ENCODE results near the gene SMAP2. TPM values are rescaled to one million over a fixed set of nuclear protein-coding genes. Genes with fewer than 3 reads are reported as not detected.

SMAP2 gene
- total and polyA plus RNA-seq, 2 of the 4 experiments (the other 2 are of a cell fraction): 30.1 to 31.0 TPM

DNA sequence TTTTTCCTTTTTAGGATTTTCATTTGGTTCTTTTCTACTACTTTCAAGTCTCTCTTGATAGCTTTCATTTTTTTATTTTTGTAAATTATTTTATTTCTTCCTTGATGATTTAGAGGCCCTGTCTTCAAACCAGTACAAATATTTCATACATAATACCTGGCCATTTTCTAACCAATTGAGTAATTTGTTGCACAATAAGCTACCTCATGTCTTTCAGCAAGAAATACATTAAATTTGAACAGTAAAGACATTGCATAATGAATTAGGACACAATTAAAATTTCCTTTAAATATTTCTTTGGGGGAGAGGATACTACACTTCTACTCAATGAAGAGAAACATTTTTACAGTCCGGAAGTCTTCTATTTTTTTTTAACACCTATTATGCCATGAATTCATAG is 40.8 kb upstream of the SMAP2 start:
- H3K4me3 ChIP-seq (ENCODE audit: insufficient read depth, low read depth, low read length): no peak overlapping the region
- dilution Hi-C loops (cut with HindIII; ENCODE audit: low sequenced_read_pairs, unreplicated experiment) (no loop called here), intact Hi-C loops (cut with micrococcal nuclease) (no loop called here), in situ Hi-C loops (cut with MboI; ENCODE audit: low sequenced_read_pairs) (no loop called here)
- H3K4me2 ChIP-seq (ENCODE audit: low read depth, low read length): no peak overlapping the region
- ChIA-PET POLR2A (ENCODE audit: unreplicated experiment) (no interaction called here), CTCF (interaction anchor here (0.6 to 1.5 kb wide), 2 partner anchors 91 to 180 kb away, joined by 3 to 5 read pairs; no protein-coding TSS in a partner anchor)
- no peak overlapping the region for H3K4ac ChIP-seq (ENCODE audit: low read depth, low read length)
- H2AK5ac ChIP-seq (ENCODE audit: low read depth, low read length): no peak overlapping the region
- no peak overlapping the region for H2AFZ ChIP-seq (replicated peaks; ENCODE audit: low read length, poor library complexity)
- no TSS peak for BruUV-seq (replicated peaks)
- no peak overlapping the region for H2BK120ac ChIP-seq (ENCODE audit: low read depth, low read length)
- no peak overlapping the region for H4K8ac ChIP-seq (ENCODE audit: low read depth in 2 of 2, low read length in 2 of 2)
- no peak overlapping the region for H4K91ac ChIP-seq (ENCODE audit: insufficient read depth, low read depth, low read length)
- no peaks in the 10 kb centered on the region for H4K20me1 ChIP-seq (ENCODE audit: insufficient read depth, low read length)
- no peak overlapping the region for H3K56ac ChIP-seq (ENCODE audit: extremely low read depth, insufficient read depth, low read length)
- H3K79me1 ChIP-seq (ENCODE audit: low read depth in 1 of 2, low read length in 2 of 2): no peaks in the 10 kb centered on the region
- H2BK20ac ChIP-seq (ENCODE audit: low read depth, low read length): no peak overlapping the region
- no peak overlapping the region for H3K14ac ChIP-seq (replicated peaks; ENCODE audit: low read depth, low read length)
- H2BK15ac ChIP-seq (ENCODE audit: low read depth, low read length): no peak overlapping the region
- no peaks in the 10 kb centered on the region for H3K36me3 ChIP-seq (ENCODE audit: control insufficient read depth, insufficient read depth, low read length)
- no peak overlapping the region for H3K23ac ChIP-seq (ENCODE audit: low read depth, low read length)
- DNase-seq: no peak
- H3K4me1 ChIP-seq (ENCODE audit: control insufficient read depth, insufficient read depth, low read length): no peaks in the 10 kb centered on the region
- H3K9ac ChIP-seq (ENCODE audit: low read depth, low read length): no peak overlapping the region
- H2BK5ac ChIP-seq (ENCODE audit: low read depth, low read length, poor library complexity, severe bottlenecking): no peak overlapping the region
- H3K9me1 ChIP-seq (ENCODE audit: insufficient read depth, low read length): no peaks in the 10 kb centered on the region
- TF ChIP-seq FOS (IDR thresholded peaks at IDR 0.05; ENCODE audit: low read depth, low read length) (no peak), CEBPB (IDR thresholded peaks at IDR 0.05; ENCODE audit: low read depth, low read length) (peak; percentile 30; the same call in 1 of the 2 replicates)
- no peak overlapping the region for H2AK9ac ChIP-seq (replicated peaks; ENCODE audit: low read depth, low read length, poor library complexity)
- H3K27me3 ChIP-seq (ENCODE audit: control insufficient read depth, insufficient read depth, low read length): no peaks in the 10 kb centered on the region
- H3K18ac ChIP-seq (ENCODE audit: low read depth, low read length): no peak overlapping the region
- H3K9me3 ChIP-seq (ENCODE audit: control insufficient read depth, insufficient read depth, low read length): 0 out of 2 replicates have a peak, but pooled peaks cover 2% of the 10 kb centered on the region
- H4K5ac ChIP-seq (ENCODE audit: low read depth, low read length): no peak overlapping the region
- WGBS, 2 experiments (ENCODE audit: extremely low coverage in 2 of 2, insufficient read length in 1 of 2): no CpG with 5 or more reads among the region's 1 CpG
- ATAC-seq (ENCODE audit: low read depth): no peak
- no peak overlapping the region for H3K27ac ChIP-seq (ENCODE audit: insufficient read depth, low read length)

Measured in IMR-90 (cell line).